Mesothelial cell of epicardium (in vitro differentiated cells): ENCODE measurements around the gene CDKN1A. TPM values are rescaled to one million over a fixed set of nuclear protein-coding genes. Genes with fewer than 3 reads are reported as not detected.
A peak's percentile ranks its signal among the peaks of the same experiment; 100 is the strongest.

Experiments used
- DNase-seq, 2 experiments: peaks; one replicate each; pipeline ENCODE4 v3.0.0; 2021; ENCODE audit warnings: low spot score in 2 of 2; ENCODE audit not compliant: unreplicated experiment in 2 of 2
- H3K27ac Mint-ChIP-seq: 2 replicates; pipeline ENCODE4 v1.8.0; 2021; ENCODE audit warnings: mixed read lengths
- H3K27me3 Mint-ChIP-seq: 2 replicates; pipeline ENCODE4 v1.8.0; 2021; ENCODE audit warnings: low read depth, mixed read lengths
- H3K36me3 Mint-ChIP-seq: 2 replicates; pipeline ENCODE4 v1.8.0; 2021; ENCODE audit warnings: mixed read lengths
- H3K4me1 Mint-ChIP-seq: 2 replicates; pipeline ENCODE4 v1.8.0; 2021; ENCODE audit warnings: mixed read lengths
- H3K4me3 Mint-ChIP-seq: 2 replicates; pipeline ENCODE4 v1.8.0; 2021; ENCODE audit warnings: mild to moderate bottlenecking, moderate library complexity, mixed read lengths
- H3K9me3 Mint-ChIP-seq: 2 replicates; pipeline ENCODE4 v1.8.0; 2021; ENCODE audit warnings: mixed read lengths
- CTCF ChIP-seq: fragments of 200-600 bp; sonication (generic); IDR thresholded peaks from one replicate; pipeline ENCODE4 v1.5.0; 2021; ENCODE audit warnings: antibody characterized with exemption; ENCODE audit not compliant: unreplicated experiment
- total RNA-seq: library from RNA; stranded (reverse); gene quantifications from 3 replicates; pipeline ENCODE4 v1.2.1, GENCODE V29; 2021

CDKN1A gene
- total RNA-seq, 1 donor from 2014 or later: 57.1 TPM

GRCh38 chr6:36676141-36677058 is 2.1 kb upstream of the CDKN1A start:
- Mint-ChIP-seq H3K27me3 (peaks cover 11% of the 10 kb centered on the region), H3K27ac (peak overlapping the region; percentile 89), H3K4me1 (peaks cover 39% of the 10 kb centered on the region), H3K36me3 (no peaks in the 10 kb centered on the region), H3K4me3 (peak overlapping the region; percentile 20), H3K9me3 (no peaks in the 10 kb centered on the region)
- no peak for TF ChIP-seq CTCF
- no peak for DNase-seq

- H3K4me3 Mint-ChIP-seq: peak overlapping the region; percentile 62
- peak overlapping the region; percentile 89 for H3K27ac Mint-ChIP-seq
- peaks cover 11% of the 10 kb centered on the region for H3K27me3 Mint-ChIP-seq
- no peak for DNase-seq
- H3K4me1 Mint-ChIP-seq: peaks cover 39% of the 10 kb centered on the region
- no peaks in the 10 kb centered on the region for H3K36me3 Mint-ChIP-seq
- H3K9me3 Mint-ChIP-seq: no peaks in the 10 kb centered on the region
- no peak for TF ChIP-seq CTCF
Observed at GRCh38 chr6:36677059-36677749, 1.3 kb upstream of the CDKN1A start.

- Mint-ChIP-seq H3K27me3 (peaks cover 11% of the 10 kb centered on the region), H3K27ac (peak overlapping the region; percentile 89), H3K9me3 (no peaks in the 10 kb centered on the region), H3K36me3 (no peaks in the 10 kb centered on the region), H3K4me1 (peaks cover 43% of the 10 kb centered on the region), H3K4me3 (peak overlapping the region; percentile 62)
- no peak for TF ChIP-seq CTCF
- DNase-seq: no peak
Observed at GRCh38 chr6:36677753-36678487, 594 bp upstream of the CDKN1A start.

GRCh38 chr6:36679043-36679833 is 724 bp downstream of the CDKN1A start:
- Mint-ChIP-seq H3K27me3 (peaks cover 11% of the 10 kb centered on the region), H3K4me3 (peak overlapping the region; percentile 89), H3K9me3 (no peaks in the 10 kb centered on the region), H3K36me3 (no peaks in the 10 kb centered on the region), H3K27ac (peak overlapping the region; percentile 94), H3K4me1 (peaks cover 43% of the 10 kb centered on the region)
- TF ChIP-seq CTCF: no peak
- DNase-seq: no peak
